ENCODE measurements around the gene ZEB1.

ZEB1 gene

DNA sequence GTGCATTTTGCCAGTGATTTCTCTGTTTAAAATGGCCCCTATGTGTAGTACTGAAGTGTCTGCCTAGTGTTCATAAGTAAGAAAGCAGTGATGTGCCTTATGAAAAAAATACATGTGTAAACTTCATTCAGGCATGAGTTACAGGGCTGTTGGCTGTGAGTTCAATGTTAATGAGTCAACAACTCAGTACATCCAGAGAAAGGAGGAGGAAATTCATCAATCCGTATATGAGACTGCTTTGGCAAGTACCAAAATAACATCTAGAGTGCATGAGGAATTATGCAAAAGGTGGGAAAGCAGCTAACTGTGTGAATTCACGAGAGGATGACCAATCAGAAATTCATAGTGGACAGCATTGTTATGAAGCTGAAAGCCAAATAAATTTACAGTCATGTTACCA, 255.6 kb downstream of the ZEB1 start:
- H3K4me3 ChIP-seq (ENCODE audit: low read depth, low read length), result no peak overlapping the region

DNA sequence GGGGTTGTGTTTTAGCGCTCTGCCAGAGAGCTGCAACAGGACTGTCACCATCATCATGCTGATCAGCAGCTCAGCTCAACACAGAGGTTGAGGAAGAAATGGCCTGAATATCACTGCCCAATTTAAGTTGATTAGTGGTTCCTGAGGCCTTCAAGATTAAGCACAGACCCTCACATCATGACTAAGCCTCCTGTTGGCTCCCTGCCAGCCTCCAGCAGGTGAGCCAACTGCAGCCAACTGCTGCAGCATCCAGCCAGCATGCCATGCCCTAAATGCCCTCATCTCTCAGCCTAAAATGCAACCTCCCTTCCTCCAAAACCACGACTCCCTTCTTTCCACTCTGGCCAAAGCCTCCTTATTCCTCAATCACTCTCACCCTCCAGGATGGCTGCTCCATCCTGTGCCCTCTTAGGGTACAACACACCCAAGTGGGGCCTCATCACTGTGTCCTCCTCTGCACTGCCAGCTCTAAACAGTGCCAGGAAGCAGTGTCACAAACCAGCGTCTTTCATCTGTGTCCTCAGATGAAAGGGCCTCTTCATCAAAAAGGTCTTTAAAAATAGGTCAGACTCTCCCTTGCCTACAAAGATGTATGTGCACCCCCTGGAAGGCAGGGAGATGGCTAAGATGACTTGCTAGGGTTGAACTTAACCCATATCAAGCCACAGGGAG, 259.3 kb downstream of the ZEB1 start:
- H3K4me3 ChIP-seq (ENCODE audit: low read depth, low read length), result no peak overlapping the region

DNA sequence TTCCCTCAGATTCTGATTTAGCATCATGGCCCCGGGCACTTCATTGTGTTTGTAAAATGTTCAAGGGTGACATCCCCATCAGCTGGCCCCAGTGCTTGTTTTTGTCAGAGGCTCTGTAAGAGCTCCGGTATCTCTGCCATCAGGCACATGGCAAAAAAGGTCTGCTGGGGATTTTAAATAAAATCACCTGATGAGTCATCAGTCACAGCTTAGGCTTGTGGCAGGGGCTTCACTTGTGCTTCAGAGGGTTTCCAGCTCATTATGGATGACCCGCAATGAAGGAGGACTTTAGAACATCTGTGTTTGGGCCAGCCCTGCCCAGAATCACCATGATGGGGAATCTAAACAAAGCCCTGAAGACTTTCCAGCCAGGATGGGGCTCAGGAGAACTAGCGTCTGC, 259.9 kb downstream of the ZEB1 start:
- H3K4me3 ChIP-seq (ENCODE audit: low read depth, low read length), result no peak overlapping the region

Data from iPS-11a (cell line).